Cardiac fibroblast (primary cell): ENCODE measurements around the gene PACSIN2.
A peak's percentile ranks its signal among the peaks of the same experiment; 100 is the strongest.

Source experiments
- DNase-seq, 2 donors: peaks; one replicate each; pipeline versions ENCODE4 v3.0.0 to v3.0.0-alpha.2; 2010; ENCODE audit warnings: low read depth in 2 of 2
- H3K4me3 ChIP-seq, 2 donors: replicated peaks in 1 of 2; 1 replicate in 1 of 2; 2 replicates in 1 of 2; pipeline ENCODE4 v1.5.1; 2011; ENCODE audit warnings: low read depth in 2 of 2, low read length in 2 of 2, mild to moderate bottlenecking in 2 of 2, moderate library complexity in 1 of 2
- CTCF ChIP-seq: IDR thresholded peaks from one replicate; pipeline ENCODE4 v1.5.1; 2011; ENCODE audit warnings: low read depth, mild to moderate bottlenecking, low read length, inconsistent platforms

The PACSIN2 gene

GRCh38 chr22:42869888-42870480 is 145.0 kb downstream of the PACSIN2 start:
- no peak for TF ChIP-seq CTCF
- no peak overlapping the region for H3K4me3 ChIP-seq

GRCh38 chr22:42869463-42869862 is 145.5 kb downstream of the PACSIN2 start:
- no peak for DNase-seq
- TF ChIP-seq CTCF: no peak
- no peak overlapping the region for H3K4me3 ChIP-seq

More at GRCh38 chr22:42869888-42870480, 145.0 kb downstream of the PACSIN2 start:
- DNase-seq: no peak

DNA sequence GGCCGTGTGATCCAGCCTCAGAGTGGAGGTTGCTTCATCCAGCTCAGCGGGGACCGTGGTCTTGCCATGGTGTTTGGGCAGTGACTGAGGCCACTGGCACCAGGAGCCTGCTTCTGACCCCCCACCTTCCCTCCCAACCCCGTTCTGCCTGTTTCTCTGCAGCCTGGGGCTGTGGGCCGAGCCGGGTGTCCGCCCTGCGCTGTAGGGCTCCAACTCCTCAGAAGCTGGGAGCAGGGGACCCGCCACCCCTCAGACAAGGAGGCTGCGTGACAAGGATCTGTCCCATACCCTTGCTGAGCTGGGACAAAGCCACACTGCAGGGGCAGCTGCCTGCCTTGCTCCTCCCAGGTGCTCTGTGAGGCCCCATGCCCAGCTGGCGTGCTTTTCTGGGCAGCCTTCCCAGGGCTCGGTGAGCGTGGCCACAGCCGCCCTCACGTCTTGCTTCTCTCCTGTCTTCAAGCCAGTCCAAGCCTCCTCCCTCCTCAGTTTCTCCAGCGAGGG is 146.1 kb downstream of the PACSIN2 start:
- peak in 1 of 2 donors; percentile 28 for DNase-seq
- no peak for TF ChIP-seq CTCF
- no peak overlapping the region for H3K4me3 ChIP-seq

- no peak for TF ChIP-seq CTCF
- no peak for DNase-seq
- H3K4me3 ChIP-seq: no peak overlapping the region
These were observed 148.8 kb downstream of the PACSIN2 start for GRCh38 chr22:42866100-42866499.

- DNase-seq: no peak
- no peak overlapping the region for H3K4me3 ChIP-seq
- TF ChIP-seq CTCF: no peak
These were observed 149.4 kb downstream of the PACSIN2 start for GRCh38 chr22:42865536-42865935.

DNA sequence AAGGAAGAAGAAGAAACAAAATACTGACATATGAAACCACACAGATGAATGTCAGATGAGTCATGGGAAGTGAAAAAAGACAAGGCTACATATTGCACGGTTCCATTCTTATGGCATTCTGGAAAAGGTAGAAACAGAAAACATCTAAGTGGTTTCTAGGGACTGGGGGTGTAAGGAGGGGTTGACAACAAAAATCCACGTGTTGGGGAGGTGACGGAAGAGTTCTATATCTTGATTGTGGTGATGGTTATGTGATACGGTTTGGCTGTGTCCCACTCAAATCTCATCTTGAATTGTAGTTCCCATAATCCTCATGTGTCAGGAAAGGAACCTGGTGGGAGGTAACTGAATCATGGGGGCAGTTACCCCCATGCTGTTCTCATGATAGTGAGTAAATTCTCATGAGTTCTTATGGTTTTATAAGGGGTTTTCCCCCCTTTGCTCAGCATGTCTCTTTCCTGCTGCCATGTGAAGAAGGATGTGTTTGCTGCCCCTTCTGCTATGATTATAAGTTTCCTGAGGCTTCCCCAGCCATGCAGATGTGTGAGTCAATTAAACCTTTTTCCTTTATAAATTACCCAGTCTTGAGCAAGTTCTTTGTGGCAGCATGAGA is 151.5 kb downstream of the PACSIN2 start:
- H3K4me3 ChIP-seq: no peak overlapping the region
- no peak for TF ChIP-seq CTCF
- DNase-seq: peak; percentile 59 to 87
